Stomach (tissue), 9 donors: ENCODE results near the gene DDX51. TPM values are rescaled to one million over a fixed set of nuclear protein-coding genes. Genes with fewer than 3 reads are reported as not detected.

Experiments
- DNase-seq, 2 donors: peaks; one replicate each; pipeline versions ENCODE4 v3.0.0 to v3.0.0-alpha.2; 2013 to 2019
- H3K27ac ChIP-seq, 5 donors: fragments of 200-600 bp in 4 of 5; sonication (generic) in 4 of 5; one replicate each; pipeline ENCODE4 v1.5.1; 2013 to 2019; ENCODE audit warnings: mild to moderate bottlenecking in 1 of 5, moderate library complexity in 1 of 5
- H3K27me3 ChIP-seq, 3 donors: fragments of 200-600 bp; sonication (generic); one replicate each; pipeline ENCODE4 v1.5.1; 2017 to 2019; ENCODE audit warnings: mixed run types in 1 of 3
- H3K36me3 ChIP-seq, 4 donors: fragments of 200-600 bp; sonication (generic); 1 replicate in 3 of 4; 2 replicates in 1 of 4; pipeline ENCODE4 v1.5.1; 2016 to 2019
- H3K4me1 ChIP-seq, 4 donors: fragments of 200-600 bp; sonication (generic); one replicate each; pipeline ENCODE4 v1.5.1; 2016 to 2019
- H3K4me3 ChIP-seq, 4 donors: fragments of 200-600 bp; sonication (generic) in 3 of 4; one replicate each; pipeline ENCODE4 v1.5.1; 2016 to 2019; ENCODE audit warnings: mild to moderate bottlenecking in 1 of 4
- H3K9me3 ChIP-seq, 4 donors: fragments of 200-600 bp; sonication (generic); one replicate each; pipeline ENCODE4 v1.5.1; 2016 to 2019
- CTCF ChIP-seq, 7 experiments: fragments of 450-650 bp in 4 of 7; fragments of 200-600 bp in 3 of 7; sonication (generic) in 3 of 7; IDR thresholded peaks; one replicate each; pipeline ENCODE4 v1.5.1; 2016 to 2019; ENCODE audit warnings: antibody characterized with exemption in 7 of 7, control low read depth in 2 of 7, mild to moderate bottlenecking in 1 of 7
- EP300 ChIP-seq: sonication (generic); formaldehyde crosslinking; IDR thresholded peaks from one replicate; pipeline ENCODE4 v1.6.1; 2017; ENCODE audit warnings: antibody characterized with exemption
- POLR2A ChIP-seq, 4 donors: fragments of 450-650 bp; IDR thresholded peaks; one replicate each; pipeline ENCODE4 v1.6.1; 2016; ENCODE audit warnings: antibody characterized with exemption in 4 of 4, control low read depth in 2 of 4, mild to moderate bottlenecking in 1 of 4, moderate library complexity in 1 of 4
- POLR2AphosphoS5 ChIP-seq, 3 donors: sonication (generic); formaldehyde crosslinking; IDR thresholded peaks; one replicate each; pipeline ENCODE4 v1.6.1; 2016; ENCODE audit warnings: antibody characterized with exemption in 3 of 3
- whole genome bisulfite sequencing, 5 donors: extraction: QIAGEN DNeasy Blood & Tissue Kit in 3 of 5; methylation state at CpG; one replicate each; pipeline versions ENCODE4 v1.1.5 to v1.1.7; 2013 to 2018; 5-methylcytosine and 5-hydroxymethylcytosine counted together
- intact Hi-C: fragments of 100-400 bp; cut with DNase I; formaldehyde crosslinking; loops from one replicate; pipeline ENCODE4 v1.15.1; 2023; ENCODE audit warnings: low total_unique reads
- polyA plus RNA-seq, 3 donors: library from polyadenylated mRNA; stranded (reverse); fragments of 200-250 nt; gene quantifications; one replicate each; pipeline ENCODE4 v1.2.3, GENCODE V29; 2013
- total RNA-seq, 5 donors: library from RNA; depleted of rRNA; stranded (reverse); fragments of >200 nt; gene quantifications; one replicate each; pipeline versions ENCODE4 v1.1.0 to v1.2.3, GENCODE V29; 2014 to 2016
- donor health status: healthy with polysubstance abuse.
- donor health status: Bipolar disorder and iron deficiency.
- donor health status: healthy.

The DDX51 gene
- total and polyA plus RNA-seq, 8 donors: 6.6 to 69.5 (median 13.2) TPM

- Histone ChIP-seq H3K27me3 (peaks cover 0 to 9% (median 0%) of the 10 kb centered on the region in 3 donors), H3K27ac (no peak overlapping the region), H3K36me3 (peaks cover 7 to 35% (median 27%) of the 10 kb centered on the region in 4 donors), H3K4me1 (peaks cover 0 to 12% (median 10%) of the 10 kb centered on the region in 4 donors), H3K9me3 (no peaks in the 10 kb centered on the region), H3K4me3 (no peak overlapping the region)
- TF ChIP-seq POLR2A (IDR thresholded peaks at IDR 0.05): no peak
- TF ChIP-seq EP300: no peak
- no peak for TF ChIP-seq POLR2AphosphoS5 (IDR thresholded peaks at IDR 0.05)
- no peak for TF ChIP-seq CTCF (IDR thresholded peaks at IDR 0.05)
- 78 to 90% (median 86%) methylated on average over 8 of the region's 8 CpGs for WGBS, 5 donors
- no peak for DNase-seq
- intact Hi-C loops: no loop called here
These were observed 12.6 kb upstream of the DDX51 start for GRCh38 chr12:132156573-132157325.

- H3K4me1 ChIP-seq: peaks cover 0 to 11% (median 10%) of the 10 kb centered on the region in 4 donors
- DNase-seq: no peak
- H3K27me3 ChIP-seq: peaks cover 0 to 6% (median 0%) of the 10 kb centered on the region in 3 donors
- no peaks in the 10 kb centered on the region for H3K9me3 ChIP-seq
- TF ChIP-seq POLR2AphosphoS5 (IDR thresholded peaks at IDR 0.05) (no peak), EP300 (no peak), CTCF (IDR thresholded peaks at IDR 0.05) (no peak), POLR2A (IDR thresholded peaks at IDR 0.05) (no peak)
- 78 to 98% (median 96%) methylated on average over 9 to 10 of the region's 10 CpGs for WGBS, 5 donors
- H3K4me3 ChIP-seq: no peak overlapping the region
- H3K36me3 ChIP-seq: peaks cover 13 to 43% (median 35%) of the 10 kb centered on the region in 4 donors
- intact Hi-C loops: no loop called here
- no peak overlapping the region for H3K27ac ChIP-seq
These were observed 11.9 kb upstream of the DDX51 start for GRCh38 chr12:132155771-132156572.

GRCh38 chr12:132154941-132155770 is 11.0 kb upstream of the DDX51 start:
- Histone ChIP-seq H3K4me1 (peaks cover 0 to 11% (median 10%) of the 10 kb centered on the region in 4 donors), H3K36me3 (peaks cover 13 to 48% (median 39%) of the 10 kb centered on the region in 4 donors), H3K9me3 (no peaks in the 10 kb centered on the region), H3K27me3 (no peaks in the 10 kb centered on the region), H3K4me3 (no peak overlapping the region), H3K27ac (no peak overlapping the region)
- TF ChIP-seq CTCF (IDR thresholded peaks at IDR 0.05) (no peak), POLR2AphosphoS5 (IDR thresholded peaks at IDR 0.05) (no peak), POLR2A (IDR thresholded peaks at IDR 0.05) (no peak), EP300 (no peak)
- WGBS, 5 donors: 86 to 93% (median 87%) methylated on average over 49 to 51 of the region's 51 CpGs
- no peak for DNase-seq
- intact Hi-C loops: loop anchor here (5.0 kb wide), 1 partner anchor 62 kb away; no protein-coding TSS in a partner anchor
